HepG2 (cell line): ENCODE results near the gene CNTROB. TPM values are rescaled to one million over a fixed set of nuclear protein-coding genes. Genes with fewer than 3 reads are reported as not detected.

Experiments
- DMTF1 ChIP-seq: sonication (generic); formaldehyde crosslinking; IDR thresholded peaks from 2 replicates; pipeline ENCODE4 v1.4.0; 2020; ENCODE audit warnings: mild to moderate bottlenecking, missing genetic modification reagents
- EED ChIP-seq: sonication (generic); formaldehyde crosslinking; IDR thresholded peaks from 2 replicates; pipeline ENCODE4 v1.5.0; 2020; ENCODE audit warnings: mild to moderate bottlenecking, missing genetic modification reagents
- IKZF5 ChIP-seq: IDR thresholded peaks from 2 replicates; pipeline ENCODE4 v1.6.1; 2018; ENCODE audit warnings: missing genetic modification reagents, mild to moderate bottlenecking, missing compliant biosample characterization
- POGK ChIP-seq: sonication (generic); formaldehyde crosslinking; conservative IDR thresholded peaks from 2 replicates; pipeline ENCODE4 v1.8.0; 2022; ENCODE audit warnings: mild to moderate bottlenecking, moderate library complexity, missing genetic modification reagents
- POLR2AphosphoS5 ChIP-seq: IDR thresholded peaks from 2 replicates; pipeline ENCODE4 v1.6.1; 2012; ENCODE audit warnings: low read depth, low read length
- RELA ChIP-seq: sonication (generic); formaldehyde crosslinking; IDR thresholded peaks from 2 replicates; pipeline ENCODE4 v1.4.0; 2020; ENCODE audit warnings: missing genetic modification reagents
- ZBTB25 ChIP-seq: IDR thresholded peaks from 2 replicates; pipeline ENCODE4 v1.6.1; 2018; ENCODE audit warnings: missing genetic modification reagents
- ZEB1 ChIP-seq: IDR thresholded peaks from 2 replicates; pipeline ENCODE4 v1.6.1; 2012; ENCODE audit warnings: mild to moderate bottlenecking, low read depth, inconsistent platforms; ENCODE audit not compliant: insufficient replicate concordance
- ZFP91 ChIP-seq: sonication (generic); formaldehyde crosslinking; IDR thresholded peaks from 2 replicates; pipeline ENCODE4 v1.9.0; 2022; ENCODE audit warnings: missing genetic modification reagents, mild to moderate bottlenecking, borderline replicate concordance
- ZKSCAN1 ChIP-seq: fragments of 150-350 bp; IDR thresholded peaks from 2 replicates; pipeline ENCODE4 v1.6.1; 2014; ENCODE audit warnings: low read length
- ZNF160 ChIP-seq: sonication (generic); formaldehyde crosslinking; IDR thresholded peaks from 2 replicates; pipeline ENCODE4 v1.8.0; 2022; ENCODE audit warnings: mild to moderate bottlenecking, inconsistent platforms, missing genetic modification reagents
- ZNF331 ChIP-seq: sonication (generic); formaldehyde crosslinking; IDR thresholded peaks from 2 replicates; pipeline ENCODE4 v1.4.0; 2020; ENCODE audit warnings: missing genetic modification reagents
- ZNF382 ChIP-seq: sonication (generic); formaldehyde crosslinking; IDR thresholded peaks from 2 replicates; pipeline ENCODE4 v1.5.0; 2020; ENCODE audit warnings: missing genetic modification reagents, mild to moderate bottlenecking, borderline replicate concordance
- ZNF569 ChIP-seq: sonication (generic); formaldehyde crosslinking; IDR thresholded peaks from 2 replicates; pipeline ENCODE4 v1.5.0; 2020; ENCODE audit warnings: mild to moderate bottlenecking, missing genetic modification reagents, moderate library complexity, borderline replicate concordance
- ZNF672 ChIP-seq: sonication (generic); formaldehyde crosslinking; IDR thresholded peaks from 2 replicates; pipeline ENCODE4 v1.8.1; 2022; ENCODE audit warnings: missing genetic modification reagents
- ZNF687 ChIP-seq: sonication (generic); formaldehyde crosslinking; IDR thresholded peaks from 2 replicates; pipeline ENCODE4 v1.5.1; 2020; ENCODE audit warnings: mild to moderate bottlenecking, missing genetic modification reagents, moderate library complexity
- polyA plus RNA-seq, 8 experiments: library from polyadenylated mRNA; depleted of rRNA in 3 of 8; stranded (reverse) in 7 of 8; unstranded in 1 of 8; fragments of >200 nt; fragmentation: Illumina TruSeq in 4 of 8; extraction: Trizol in 4 of 8; gene quantifications; 2 replicates each; pipeline versions ENCODE4 v1.2.1 to v1.2.3, GENCODE V29; 2011 to 2016; ENCODE audit warnings: low read depth in 4 of 8, missing spikeins in 1 of 8, mixed read lengths in 1 of 8; ENCODE audit not compliant: insufficient read depth in 1 of 8
- total RNA-seq, 5 experiments: library from RNA; depleted of rRNA; stranded (reverse); fragments of >200 nt; fragmentation: Illumina TruSeq; extraction: Trizol; gene quantifications; 2 replicates each; pipeline ENCODE4 v1.2.3, GENCODE V29; 2016; ENCODE audit warnings: low read depth in 1 of 5

CNTROB gene
- total and polyA plus RNA-seq, 2 of the 13 experiments (the other 11 are each of a cell fraction or from before 2014, with no cell fraction given), result 21.2 to 24.1 TPM

GRCh38 chr17:7915611-7916384 lies 16.2 kb upstream of the CNTROB start, which contains the start of gene RNF227 (continued):
- TF ChIP-seq DMTF1 (no peak), ZEB1 (no peak), ZBTB25 (no peak; the same call in 1 of the 2 replicates), ZKSCAN1 (no peak), ZFP91 (CRISPR knock-in tag) (peak; percentile 12; the same call in 1 of the 2 replicates), POLR2AphosphoS5 (no peak), RELA (CRISPR knock-in tag) (no peak), ZNF672 (no peak), ZNF382 (CRISPR knock-in tag) (no peak), IKZF5 (CRISPR knock-in tag) (no peak), ZNF569 (CRISPR knock-in tag) (no peak), EED (CRISPR knock-in tag) (peak; percentile 76; the same call in 1 of the 2 replicates), POGK (peak; percentile 79), ZNF331 (CRISPR knock-in tag) (peak; percentile 49; the same call in 1 of the 2 replicates), ZNF687 (CRISPR knock-in tag) (peak; percentile 98), ZNF160 (CRISPR knock-in tag) (peak; percentile 76; the same call in 1 of the 2 replicates)
